HG03159 (cell line): ENCODE results near the gene NDFIP2.

ENCODE experiments used
- ATAC-seq: cut with Tn5 transposase; IDR thresholded peaks from one replicate; pipeline ENCODE4 v1.9.1; 2021; ENCODE audit warnings: mild to moderate bottlenecking, moderate library complexity; ENCODE audit not compliant: unreplicated experiment

Gene NDFIP2

GRCh38 chr13:79480954-79481684 lies at the start of gene NDFIP2:
TSS of gene NDFIP2 (plus strand) at chr13:79481155. CDS start at chr13:79481204, 49 bp downstream.
- ATAC-seq = peak; percentile 74

GRCh38 chr13:79432086-79432485 lies 48.9 kb upstream of the NDFIP2 start:
- ATAC-seq = no peak

GRCh38 chr13:79432992-79433391 lies 48.0 kb upstream of the NDFIP2 start:
- no peak for ATAC-seq

GRCh38 chr13:79434556-79434955 lies 46.4 kb upstream of the NDFIP2 start:
- ATAC-seq = no peak

GRCh38 chr13:79435561-79435990 lies 45.4 kb upstream of the NDFIP2 start:
- no peak for ATAC-seq

GRCh38 chr13:79439275-79439674 lies 41.7 kb upstream of the NDFIP2 start:
- no peak for ATAC-seq

GRCh38 chr13:79440958-79441528 lies 39.9 kb upstream of the NDFIP2 start:
- ATAC-seq = no peak

GRCh38 chr13:79442221-79442620 lies 38.7 kb upstream of the NDFIP2 start:
- ATAC-seq = no peak

- ATAC-seq = no peak
These were observed 38.2 kb upstream of the NDFIP2 start for GRCh38 chr13:79442706-79443105.

GRCh38 chr13:79445968-79446645 lies 34.8 kb upstream of the NDFIP2 start:
- no peak for ATAC-seq

- ATAC-seq = no peak
These were observed 33.8 kb upstream of the NDFIP2 start for GRCh38 chr13:79447141-79447540.

- ATAC-seq = no peak
These were observed 33.2 kb upstream of the NDFIP2 start for GRCh38 chr13:79447741-79448140.

GRCh38 chr13:79448413-79448812 lies 32.5 kb upstream of the NDFIP2 start:
- no peak for ATAC-seq

GRCh38 chr13:79450110-79450509 lies 30.8 kb upstream of the NDFIP2 start:
- ATAC-seq = no peak

GRCh38 chr13:79451500-79451962 lies 29.4 kb upstream of the NDFIP2 start:
- ATAC-seq = peak; percentile 100

GRCh38 chr13:79452239-79452913 lies 28.6 kb upstream of the NDFIP2 start:
- no peak for ATAC-seq

GRCh38 chr13:79455331-79455730 lies 25.6 kb upstream of the NDFIP2 start:
- ATAC-seq = no peak

- no peak for ATAC-seq
These were observed 24.9 kb upstream of the NDFIP2 start for GRCh38 chr13:79456051-79456450.

GRCh38 chr13:79456656-79457365 lies 24.1 kb upstream of the NDFIP2 start:
- peak; percentile 24 for ATAC-seq

GRCh38 chr13:79457390-79457789 lies 23.6 kb upstream of the NDFIP2 start:
- ATAC-seq = peak; percentile 67

- ATAC-seq = no peak
These were observed 23.0 kb upstream of the NDFIP2 start for GRCh38 chr13:79457948-79458347.
